HG03095 (cell line): Measurements from ENCODE around the gene RPTOR.

Experiments used
- ATAC-seq: cut with Tn5 transposase; IDR thresholded peaks from one replicate; pipeline ENCODE4 v1.9.1; 2021; ENCODE audit warnings: moderate library complexity; ENCODE audit not compliant: unreplicated experiment

RPTOR gene

GRCh38 chr17:80886641-80887573, 342.3 kb downstream of the RPTOR start:
- no peak for ATAC-seq

- no peak for ATAC-seq
Observed at GRCh38 chr17:80887639-80888175, 343.1 kb downstream of the RPTOR start.

- ATAC-seq = no peak
Observed at GRCh38 chr17:80888276-80889160, 343.9 kb downstream of the RPTOR start.

GRCh38 chr17:80889231-80890195, 344.9 kb downstream of the RPTOR start:
- ATAC-seq = no peak

GRCh38 chr17:80890196-80890920, 345.7 kb downstream of the RPTOR start:
- no peak for ATAC-seq

- no peak for ATAC-seq
Observed at GRCh38 chr17:80890921-80891396, 346.3 kb downstream of the RPTOR start.

GRCh38 chr17:80891397-80892018, 346.9 kb downstream of the RPTOR start:
- ATAC-seq = peak; percentile 40

GRCh38 chr17:80892019-80892855, 347.6 kb downstream of the RPTOR start:
- ATAC-seq = peak; percentile 61

GRCh38 chr17:80892900-80893603, 348.4 kb downstream of the RPTOR start:
- no peak for ATAC-seq

- no peak for ATAC-seq
Observed at GRCh38 chr17:80893604-80894438, 349.2 kb downstream of the RPTOR start.

GRCh38 chr17:80894439-80894721, 349.7 kb downstream of the RPTOR start:
- no peak for ATAC-seq

GRCh38 chr17:80894726-80895125, 350.1 kb downstream of the RPTOR start:
- ATAC-seq = no peak

- ATAC-seq = no peak
Observed at GRCh38 chr17:80895366-80895765, 350.7 kb downstream of the RPTOR start.

- ATAC-seq = no peak
Observed at GRCh38 chr17:80898716-80899115, 354.1 kb downstream of the RPTOR start.

- no peak for ATAC-seq
Observed at GRCh38 chr17:80899402-80900268, 355.0 kb downstream of the RPTOR start.

GRCh38 chr17:80901319-80901718, 356.7 kb downstream of the RPTOR start:
- no peak for ATAC-seq
